IPS-18c (cell line): Measurements from ENCODE around the gene PTPRG.
"Not testable (repeated sequence)": the region's sequence is repeated elsewhere in the genome, so short reads cannot be mapped to it uniquely, and the experiment has no call there.

ENCODE experiments used
- H3K4me3 ChIP-seq: 2 replicates; pipeline ENCODE4 v1.7.0; 2013; ENCODE audit warnings: low read depth, mild to moderate bottlenecking, low read length, moderate library complexity; ENCODE audit not compliant: insufficient read depth
- H3K9me3 ChIP-seq: one replicate; pipeline ENCODE4 v1.6.1; 2013; ENCODE audit warnings: mild to moderate bottlenecking, low read length, moderate library complexity; ENCODE audit not compliant: control insufficient read depth, insufficient read depth

The PTPRG gene

DNA sequence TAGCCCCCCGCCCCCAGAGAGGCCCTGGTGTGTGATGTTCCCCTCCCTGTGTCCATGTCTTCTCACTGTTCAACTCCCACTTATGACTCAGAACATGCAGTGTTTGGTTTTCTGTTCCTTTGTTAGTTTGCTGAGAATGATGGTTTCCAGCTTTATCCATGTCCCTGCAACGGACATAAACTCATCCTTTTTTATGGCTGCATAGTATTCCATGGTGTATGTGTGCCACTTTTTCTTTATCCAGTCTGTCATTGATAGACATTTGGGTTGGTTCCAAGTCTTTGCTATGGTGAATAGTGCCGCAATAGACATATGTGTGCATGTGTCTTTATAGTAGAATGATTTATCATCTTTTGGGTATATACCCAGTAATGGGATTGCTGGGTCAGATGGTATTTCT, 149.5 kb downstream of the PTPRG start:
- not testable (repeated sequence) for H3K4me3 ChIP-seq, H3K9me3 ChIP-seq

GRCh38 chr3:61714225-61714624, 152.9 kb downstream of the PTPRG start:
- Histone ChIP-seq H3K4me3 (no peak overlapping the region), H3K9me3 (no peaks in the 10 kb centered on the region)

DNA sequence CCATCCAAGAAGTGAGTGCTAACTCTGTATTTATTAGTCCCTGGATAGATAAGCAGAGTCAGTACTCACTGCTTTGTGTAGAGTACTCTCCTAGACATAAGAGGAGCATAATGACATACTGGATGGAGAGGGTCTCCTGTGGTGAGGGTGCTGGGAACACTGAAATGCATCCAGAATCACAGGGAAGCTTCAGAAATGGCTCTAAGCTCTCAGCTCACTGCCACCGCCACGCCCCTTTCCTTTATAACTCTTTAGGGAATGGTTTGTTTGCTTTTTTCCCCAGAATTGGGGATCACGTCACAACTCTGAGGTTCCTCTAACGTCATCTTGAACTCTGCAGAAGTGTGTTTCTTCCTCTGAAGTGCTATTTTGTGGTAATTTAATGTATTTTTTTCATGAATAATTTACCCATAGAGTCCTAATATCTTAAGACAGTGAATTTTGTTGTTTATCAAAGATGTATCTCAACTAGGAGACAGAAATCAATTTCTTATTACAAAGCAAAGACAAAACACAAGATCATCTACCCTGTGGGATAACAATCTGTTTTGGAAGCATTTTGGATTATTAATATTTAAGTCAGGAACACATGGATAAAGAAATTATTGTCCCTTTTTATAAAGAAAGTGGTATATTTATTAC, 154.6 kb downstream of the PTPRG start:
- no peaks in the 10 kb centered on the region for H3K9me3 ChIP-seq
- H3K4me3 ChIP-seq, result no peak overlapping the region

DNA sequence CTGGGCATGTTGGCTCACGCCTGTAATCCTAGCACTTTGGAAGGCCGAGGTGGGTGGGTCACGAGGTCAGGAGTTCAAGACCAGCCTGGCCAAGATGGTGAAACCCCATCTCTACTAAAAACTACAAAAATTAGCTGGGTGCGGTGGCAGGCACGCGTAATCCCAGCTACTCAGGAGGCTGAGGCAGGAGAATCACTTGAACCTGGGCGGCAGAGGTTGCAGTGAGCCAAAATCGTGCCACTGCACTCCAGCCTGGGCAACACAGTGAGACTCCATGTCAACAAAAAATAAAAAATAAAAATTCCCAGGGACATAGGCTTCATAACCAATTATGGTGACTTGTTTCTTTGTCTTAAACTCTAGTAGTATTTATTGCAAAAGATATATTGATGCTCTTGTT, 155.3 kb downstream of the PTPRG start:
- not testable (repeated sequence) for H3K9me3 ChIP-seq, H3K4me3 ChIP-seq

- no peaks in the 10 kb centered on the region for H3K9me3 ChIP-seq
- no peak overlapping the region for H3K4me3 ChIP-seq
Measured at GRCh38 chr3:61718565-61718964, 157.2 kb downstream of the PTPRG start.

- no peak overlapping the region for H3K4me3 ChIP-seq
- H3K9me3 ChIP-seq, result no peaks in the 10 kb centered on the region
Measured at GRCh38 chr3:61719278-61719977, 158.1 kb downstream of the PTPRG start.

DNA sequence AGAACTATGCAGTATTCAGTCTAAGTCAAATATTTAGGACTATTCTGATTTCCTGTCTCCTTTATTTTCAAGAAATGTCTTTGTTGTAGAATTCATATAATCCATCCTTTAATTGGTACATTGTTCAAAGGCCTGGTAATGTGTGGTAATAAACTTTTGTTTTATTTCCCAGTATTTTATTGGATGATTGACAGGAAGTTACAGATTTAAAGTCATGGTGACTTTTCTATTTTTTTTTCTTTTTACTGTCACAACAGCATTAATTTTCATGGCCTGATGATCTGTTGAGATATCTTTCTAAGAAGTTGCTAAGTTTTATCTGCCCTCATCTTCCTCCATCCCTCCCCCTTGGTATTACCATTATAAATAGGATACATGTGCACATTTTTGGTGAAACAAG, 161.7 kb downstream of the PTPRG start:
- H3K4me3 ChIP-seq, result no peak overlapping the region
- H3K9me3 ChIP-seq, result no peaks in the 10 kb centered on the region

DNA sequence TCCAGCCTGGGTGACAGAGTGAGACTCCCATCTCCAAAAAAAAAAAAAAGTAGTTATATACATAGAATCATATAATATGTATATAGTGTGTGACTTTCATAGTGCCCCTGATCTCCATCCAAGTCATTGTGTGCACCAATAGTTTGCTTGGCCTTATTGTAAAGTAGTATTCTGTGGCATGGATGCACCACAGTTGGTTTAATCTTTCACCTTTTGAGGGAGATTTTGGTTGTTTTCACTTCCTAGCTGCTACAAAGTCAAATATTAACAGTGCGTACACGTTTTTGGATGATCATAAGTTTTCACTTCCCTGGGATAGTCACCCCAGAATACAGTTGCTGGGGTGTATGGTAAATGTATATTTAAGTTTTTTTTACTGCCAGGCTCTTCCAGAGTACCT, 162.8 kb downstream of the PTPRG start:
- Histone ChIP-seq H3K9me3 (no peaks in the 10 kb centered on the region), H3K4me3 (no peak overlapping the region)

GRCh38 chr3:61724801-61725200, 163.4 kb downstream of the PTPRG start:
- Histone ChIP-seq H3K4me3 (no peak overlapping the region), H3K9me3 (no peaks in the 10 kb centered on the region)

DNA sequence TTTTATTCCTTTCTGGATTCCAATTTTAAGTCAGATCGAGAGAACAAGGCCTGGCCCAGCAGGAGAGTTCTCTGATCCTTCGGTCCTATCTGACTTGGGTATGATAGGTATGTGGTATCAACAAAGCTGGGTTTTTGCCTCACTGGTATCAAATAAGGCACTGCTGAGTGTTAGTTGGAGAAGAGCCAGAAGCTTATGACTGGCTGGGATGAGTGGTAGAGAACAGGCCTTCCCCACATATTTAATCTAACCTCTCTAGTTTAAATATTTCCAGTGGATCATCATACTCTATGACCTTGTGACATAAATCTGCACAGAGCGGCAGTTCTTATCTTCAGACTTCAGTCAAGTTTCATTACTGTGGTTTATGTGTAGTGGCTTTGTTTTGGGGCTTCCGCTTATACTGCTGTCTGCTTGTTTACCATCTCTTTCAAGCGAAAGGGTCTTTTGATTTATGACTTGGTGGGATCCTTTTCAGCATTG, 164.5 kb downstream of the PTPRG start:
- Histone ChIP-seq H3K9me3 (no peaks in the 10 kb centered on the region), H3K4me3 (no peak overlapping the region)

GRCh38 chr3:61727435-61727834, 166.1 kb downstream of the PTPRG start:
- no peaks in the 10 kb centered on the region for H3K9me3 ChIP-seq
- no peak overlapping the region for H3K4me3 ChIP-seq

GRCh38 chr3:61729038-61729634, 167.8 kb downstream of the PTPRG start:
- Histone ChIP-seq H3K4me3 (no peak overlapping the region), H3K9me3 (no peaks in the 10 kb centered on the region)

GRCh38 chr3:61730056-61730455, 168.7 kb downstream of the PTPRG start:
- Histone ChIP-seq H3K4me3 (no peak overlapping the region), H3K9me3 (no peaks in the 10 kb centered on the region)

GRCh38 chr3:61730577-61731231, 169.3 kb downstream of the PTPRG start:
- H3K4me3 ChIP-seq, result no peak overlapping the region
- H3K9me3 ChIP-seq, result no peaks in the 10 kb centered on the region

DNA sequence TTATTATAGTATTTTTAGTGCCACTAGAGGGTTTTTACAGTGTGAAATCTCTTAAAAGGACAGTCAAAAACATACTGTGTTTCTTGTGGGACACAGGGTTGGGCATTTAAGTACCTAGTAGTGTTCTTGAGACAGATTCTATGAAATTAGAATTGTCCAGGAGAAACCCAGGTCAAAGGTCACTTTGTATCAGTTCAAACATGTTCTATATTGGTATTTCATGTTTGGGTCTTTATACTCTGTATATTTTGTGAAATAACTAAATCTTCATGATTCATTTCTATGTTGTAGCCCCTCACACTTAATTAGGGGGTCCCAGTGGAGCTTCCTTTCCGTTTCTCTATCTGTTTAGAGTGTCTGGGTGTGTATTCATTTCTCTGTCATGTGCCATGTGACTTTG, 171.6 kb downstream of the PTPRG start:
- H3K9me3 ChIP-seq, result no peaks in the 10 kb centered on the region
- H3K4me3 ChIP-seq, result no peak overlapping the region

- H3K9me3 ChIP-seq, result no peaks in the 10 kb centered on the region
- no peak overlapping the region for H3K4me3 ChIP-seq
Measured at GRCh38 chr3:61733876-61734275, 172.5 kb downstream of the PTPRG start.

GRCh38 chr3:61734749-61735686, 173.6 kb downstream of the PTPRG start:
- Histone ChIP-seq H3K9me3 (no peaks in the 10 kb centered on the region), H3K4me3 (no peak overlapping the region)
